Neural crest cell (in vitro differentiated cells): Measurements from ENCODE around the gene NOL9. TPM values are rescaled to one million over a fixed set of nuclear protein-coding genes. Genes with fewer than 3 reads are reported as not detected.

Experiments used
- DNase-seq: peaks from one replicate; pipeline ENCODE4 v3.0.0; 2021; ENCODE audit warnings: low read depth, mixed read lengths, low spot score
- H3K27ac Mint-ChIP-seq: one replicate; pipeline ENCODE4 v1.8.0; 2021; ENCODE audit warnings: mild to moderate bottlenecking, mixed read lengths; ENCODE audit not compliant: unreplicated experiment
- H3K27me3 Mint-ChIP-seq: 2 replicates; pipeline ENCODE4 v1.8.0; 2021; ENCODE audit warnings: low read depth, mild to moderate bottlenecking, mixed read lengths
- H3K36me3 Mint-ChIP-seq: 2 replicates; pipeline ENCODE4 v1.8.0; 2021; ENCODE audit warnings: low read depth, mild to moderate bottlenecking, mixed read lengths
- H3K4me1 Mint-ChIP-seq: 2 replicates; pipeline ENCODE4 v1.8.0; 2021; ENCODE audit warnings: mixed read lengths
- H3K4me3 Mint-ChIP-seq: one replicate; pipeline ENCODE4 v1.8.0; 2021; ENCODE audit warnings: mild to moderate bottlenecking, mixed read lengths
- H3K9me3 Mint-ChIP-seq: 2 replicates; pipeline ENCODE4 v1.8.0; 2021; ENCODE audit warnings: mixed read lengths
- total RNA-seq: library from RNA; stranded (reverse); gene quantifications from 2 replicates; pipeline ENCODE4 v1.2.1, GENCODE V29; 2021
- TF ChIP-seq, protein P1 (sequence below): fragments of 200-600 bp; sonication (generic); conservative IDR thresholded peaks from 2 replicates; pipeline ENCODE4 v1.5.0; 2021; ENCODE audit warnings: antibody characterized with exemption, mild to moderate bottlenecking

The NOL9 gene
- total RNA-seq, 1 donor from 2014 or later, result 47.2 TPM

GRCh38 chr1:6491081-6491449, 63.2 kb downstream of the NOL9 start:
- Mint-ChIP-seq H3K4me3 (peak overlapping the region; percentile 88), H3K27me3 (no peaks in the 10 kb centered on the region), H3K36me3 (no peaks in the 10 kb centered on the region), H3K9me3 (no peaks in the 10 kb centered on the region), H3K4me1 (peaks cover 16% of the 10 kb centered on the region), H3K27ac (no peak overlapping the region)
- TF ChIP-seq, protein P1, sequence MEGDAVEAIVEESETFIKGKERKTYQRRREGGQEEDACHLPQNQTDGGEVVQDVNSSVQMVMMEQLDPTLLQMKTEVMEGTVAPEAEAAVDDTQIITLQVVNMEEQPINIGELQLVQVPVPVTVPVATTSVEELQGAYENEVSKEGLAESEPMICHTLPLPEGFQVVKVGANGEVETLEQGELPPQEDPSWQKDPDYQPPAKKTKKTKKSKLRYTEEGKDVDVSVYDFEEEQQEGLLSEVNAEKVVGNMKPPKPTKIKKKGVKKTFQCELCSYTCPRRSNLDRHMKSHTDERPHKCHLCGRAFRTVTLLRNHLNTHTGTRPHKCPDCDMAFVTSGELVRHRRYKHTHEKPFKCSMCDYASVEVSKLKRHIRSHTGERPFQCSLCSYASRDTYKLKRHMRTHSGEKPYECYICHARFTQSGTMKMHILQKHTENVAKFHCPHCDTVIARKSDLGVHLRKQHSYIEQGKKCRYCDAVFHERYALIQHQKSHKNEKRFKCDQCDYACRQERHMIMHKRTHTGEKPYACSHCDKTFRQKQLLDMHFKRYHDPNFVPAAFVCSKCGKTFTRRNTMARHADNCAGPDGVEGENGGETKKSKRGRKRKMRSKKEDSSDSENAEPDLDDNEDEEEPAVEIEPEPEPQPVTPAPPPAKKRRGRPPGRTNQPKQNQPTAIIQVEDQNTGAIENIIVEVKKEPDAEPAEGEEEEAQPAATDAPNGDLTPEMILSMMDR, result no peak
- no peak for DNase-seq

GRCh38 chr1:6490181-6491080, 63.9 kb downstream of the NOL9 start:
- H3K27me3 Mint-ChIP-seq, result no peaks in the 10 kb centered on the region
- H3K36me3 Mint-ChIP-seq, result no peaks in the 10 kb centered on the region
- peak overlapping the region; percentile 88 for H3K4me3 Mint-ChIP-seq
- H3K4me1 Mint-ChIP-seq, result peaks cover 16% of the 10 kb centered on the region
- DNase-seq, result peak; percentile 73
- peak overlapping the region; percentile 19 for H3K27ac Mint-ChIP-seq
- H3K9me3 Mint-ChIP-seq, result no peaks in the 10 kb centered on the region
- TF ChIP-seq, protein P1, result peak; percentile 52

DNA sequence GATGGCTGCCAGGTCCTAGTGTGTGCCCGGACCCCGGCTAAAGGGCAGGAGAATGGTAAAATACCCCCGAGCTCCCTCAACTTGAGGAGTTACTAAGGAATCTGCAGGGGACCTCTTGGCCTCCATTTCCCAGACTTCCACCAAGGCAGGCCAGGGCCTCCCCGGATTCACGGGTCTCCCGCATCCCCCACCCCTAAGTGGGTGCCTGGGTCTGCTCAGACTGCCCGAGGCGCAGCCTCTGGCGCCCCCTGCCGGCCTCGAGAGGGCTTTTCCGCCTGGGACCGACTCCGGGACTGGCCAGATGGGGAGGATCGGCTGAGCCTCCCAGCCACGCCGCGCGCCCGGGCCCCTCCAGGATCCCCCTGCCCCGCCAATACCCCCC, 64.5 kb downstream of the NOL9 start:
- DNase-seq, result peak; percentile 77
- Mint-ChIP-seq H3K4me3 (peak overlapping the region; percentile 87), H3K9me3 (no peaks in the 10 kb centered on the region)

GRCh38 chr1:6489383-6489765, 64.9 kb downstream of the NOL9 start:
- DNase-seq, result no peak
- H3K36me3 Mint-ChIP-seq, result no peaks in the 10 kb centered on the region
- no peaks in the 10 kb centered on the region for H3K27me3 Mint-ChIP-seq
- no peak overlapping the region for H3K27ac Mint-ChIP-seq
- H3K4me1 Mint-ChIP-seq, result peaks cover 16% of the 10 kb centered on the region
- TF ChIP-seq, protein P1, result no peak
- peak overlapping the region; percentile 87 for H3K4me3 Mint-ChIP-seq
- H3K9me3 Mint-ChIP-seq, result no peaks in the 10 kb centered on the region

More for the DNA sequence above, 64.5 kb downstream of the NOL9 start:
- Mint-ChIP-seq H3K4me1 (peaks cover 16% of the 10 kb centered on the region), H3K27me3 (no peaks in the 10 kb centered on the region), H3K27ac (no peak overlapping the region), H3K36me3 (no peaks in the 10 kb centered on the region)
- TF ChIP-seq, protein P1, result peak; percentile 98

DNA sequence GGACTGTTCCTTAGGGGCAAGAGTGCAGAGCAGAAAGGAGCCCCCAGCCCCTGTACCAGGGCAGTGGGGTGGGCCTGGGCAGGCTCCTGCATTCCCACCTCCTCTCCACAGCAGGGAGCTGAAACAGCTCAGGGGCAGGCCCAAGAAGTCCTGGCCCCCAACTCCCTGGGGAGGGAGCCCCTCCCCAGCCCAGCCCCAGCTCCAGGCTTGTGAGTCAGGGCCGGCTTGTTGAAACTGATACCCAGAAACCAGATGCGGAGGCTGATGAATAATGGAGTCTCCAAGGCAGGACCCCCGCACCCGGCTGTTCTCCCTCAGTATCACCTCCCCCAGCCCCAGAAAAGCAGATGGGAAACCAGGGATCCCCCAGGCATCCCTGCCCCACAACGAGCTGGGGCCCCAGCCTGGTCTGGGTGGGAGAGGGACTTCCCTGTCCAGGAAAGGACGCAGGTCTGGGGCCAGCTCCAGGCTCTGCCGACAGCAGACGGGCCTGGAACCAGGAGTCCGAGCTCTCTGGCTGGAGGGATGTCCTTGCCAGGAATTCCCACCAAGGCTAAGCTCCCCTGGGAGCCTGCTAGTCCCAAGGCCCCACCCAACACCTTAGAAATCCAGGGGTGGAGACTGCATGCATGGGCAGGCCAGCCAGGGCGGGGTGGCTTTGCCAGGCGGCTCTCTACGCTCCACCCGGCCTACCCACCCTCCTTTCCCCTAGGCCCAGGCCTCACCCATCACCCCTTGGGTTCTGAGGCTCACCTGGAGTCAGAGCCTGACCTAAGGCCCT, 65.5 kb downstream of the NOL9 start:
- H3K4me1 Mint-ChIP-seq, result peaks cover 19% of the 10 kb centered on the region
- peak overlapping the region; percentile 87 for H3K4me3 Mint-ChIP-seq
- no peaks in the 10 kb centered on the region for H3K27me3 Mint-ChIP-seq
- no peak overlapping the region for H3K27ac Mint-ChIP-seq
- TF ChIP-seq, protein P1, result no peak
- H3K9me3 Mint-ChIP-seq, result no peaks in the 10 kb centered on the region
- no peak for DNase-seq
- no peaks in the 10 kb centered on the region for H3K36me3 Mint-ChIP-seq
